NCI-H2171 (cell line): ENCODE results near the gene CBX8.
"Not testable (repeated sequence)": the region's sequence is repeated elsewhere in the genome, so short reads cannot be mapped to it uniquely, and the experiment has no call there.

Experiments
- DNase-seq: peaks from one replicate; lab custom pipeline; 2025; lab: John Stamatoyannopoulos, UW

Gene CBX8

GRCh38 chr17:79779084-79779529 is 17.8 kb downstream of the CBX8 start:
- no peak for DNase-seq

- peak; percentile 72 for DNase-seq
Measured at GRCh38 chr17:79778504-79779083, 18.3 kb downstream of the CBX8 start.

GRCh38 chr17:79777894-79778503 is 18.9 kb downstream of the CBX8 start, which contains the start of gene CBX2:
Gene CBX2, plus strand, starts transcription at chr17:79778148. Its CDS starts 88 bp downstream, at chr17:79778236.
- DNase-seq: peak; percentile 96

- peak; percentile 96 for DNase-seq
Measured at GRCh38 chr17:79777120-79777893, 19.6 kb downstream of the CBX8 start.

GRCh38 chr17:79776376-79777119 is 20.3 kb downstream of the CBX8 start:
- DNase-seq: no peak

- no peak for DNase-seq
Measured at GRCh38 chr17:79775632-79776031, 21.2 kb downstream of the CBX8 start.

- DNase-seq: no peak
Measured at GRCh38 chr17:79774561-79774975, 22.3 kb downstream of the CBX8 start.

- not testable (repeated sequence) for DNase-seq
Measured at GRCh38 chr17:79772726-79773125, 24.2 kb downstream of the CBX8 start.

- no peak for DNase-seq
Measured at GRCh38 chr17:79771276-79771675, 25.6 kb downstream of the CBX8 start.

GRCh38 chr17:79769570-79770506 is 27.0 kb downstream of the CBX8 start:
- DNase-seq: no peak

GRCh38 chr17:79765708-79766107 is 31.2 kb downstream of the CBX8 start:
- no peak for DNase-seq

GRCh38 chr17:79761894-79762589 is 34.8 kb downstream of the CBX8 start:
- DNase-seq: peak; percentile 80

GRCh38 chr17:79760197-79760906 is 36.5 kb downstream of the CBX8 start:
- no peak for DNase-seq

- DNase-seq: no peak
Measured at GRCh38 chr17:79758271-79758670, 38.6 kb downstream of the CBX8 start.

GRCh38 chr17:79757140-79757745 is 39.6 kb downstream of the CBX8 start:
- no peak for DNase-seq

- no peak for DNase-seq
Measured at GRCh38 chr17:79755591-79755990, 41.3 kb downstream of the CBX8 start.

- DNase-seq: not testable (repeated sequence)
Measured at GRCh38 chr17:79754903-79755302, 42.0 kb downstream of the CBX8 start.

- no peak for DNase-seq
Measured at GRCh38 chr17:79754370-79754769, 42.5 kb downstream of the CBX8 start.

GRCh38 chr17:79752175-79752574 is 44.7 kb downstream of the CBX8 start:
- DNase-seq: no peak
